ENCODE results near the gene ACCS.

DNA sequence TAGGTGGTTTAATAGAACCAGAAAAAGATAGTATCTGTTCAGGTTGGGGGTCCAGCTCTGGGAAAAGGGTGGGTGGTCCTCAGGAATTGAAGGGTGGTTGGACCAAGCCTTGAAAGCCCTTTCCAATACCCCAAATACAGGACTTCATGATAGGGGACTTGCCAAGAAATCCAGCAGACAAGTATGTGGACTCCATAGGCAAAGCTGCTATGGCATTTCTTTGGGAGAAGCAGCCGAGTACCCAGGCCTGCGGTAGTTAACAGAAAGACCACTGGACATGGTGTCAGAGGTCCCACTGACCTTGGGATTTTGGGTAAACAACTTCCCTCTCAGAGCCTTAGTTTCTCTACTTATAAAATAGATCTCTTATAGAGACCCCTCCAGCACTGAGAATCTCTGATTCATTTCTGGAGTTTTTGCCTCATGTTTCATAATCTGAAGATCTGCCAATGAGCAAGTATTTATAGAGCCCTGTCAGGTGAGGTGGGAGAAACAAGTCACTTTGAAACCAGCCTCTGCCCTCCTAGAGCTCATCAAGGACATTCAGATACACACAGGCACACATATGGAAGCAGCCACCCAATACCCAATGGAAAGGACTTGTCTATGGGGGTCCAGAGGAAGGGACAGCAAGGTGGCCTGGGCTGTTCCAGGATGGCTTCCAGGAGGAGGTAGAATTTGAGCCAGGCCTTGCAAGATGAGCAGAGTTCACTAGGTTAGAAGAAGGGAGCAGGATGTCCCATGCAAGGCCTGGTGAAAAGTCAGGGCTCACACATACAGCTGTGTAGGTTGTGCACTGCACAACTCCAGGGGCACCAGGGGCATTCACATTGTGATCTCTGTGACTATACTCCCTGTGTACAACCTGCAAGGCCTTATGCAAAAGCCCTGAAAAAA is 49.3 kb upstream of the ACCS start:
- TF ChIP-seq GATA3 (IDR thresholded peaks at IDR 0.05; ENCODE audit: low read depth, low read length) (no peak), GATA2 (IDR thresholded peaks at IDR 0.05; ENCODE audit: low read depth, low read length) (no peak)

Data from SH-SY5Y (cell line).